OCI-LY7 (cell line): ENCODE data around the gene LY6G6C. TPM values are rescaled to one million over a fixed set of nuclear protein-coding genes. Genes with fewer than 3 reads are reported as not detected.

Experiments used
- BruUV-seq: library from RNA; stranded (reverse); fragments of 400-500 nt; replicated peaks from 2 replicates; lab custom pipeline; 2021; lab: Mats Ljungman, UMichigan
- CTCF ChIA-PET: fragments of 300-600 bp; sonication (Branson Sonifier 250); formaldehyde crosslinking; loops from one replicate; lab custom pipeline; 2022; ENCODE audit warnings: antibody characterized with exemption; ENCODE audit not compliant: unreplicated experiment; lab: Charles Lee
- POLR2A ChIA-PET: fragments of 300-600 bp; sonication (Branson Sonifier 250); formaldehyde crosslinking; loops from one replicate; lab custom pipeline; 2022; ENCODE audit warnings: antibody characterized with exemption; lab: Charles Lee
- DNase-seq: peaks from one replicate; pipeline ENCODE4 v3.0.0-alpha.2; 2015; ENCODE audit warnings: low spot score
- H2AFZ ChIP-seq: fragments of 200-600 bp; sonication (generic), shearing (Covaris generic); 2 replicates; pipeline ENCODE4 v1.6.1; 2014; ENCODE audit warnings: mild to moderate bottlenecking, antibody characterized with exemption, low read length, moderate library complexity
- H3K27ac ChIP-seq: fragments of 200-600 bp; sonication (generic); 2 replicates; pipeline ENCODE4 v1.5.1; 2014; ENCODE audit warnings: mixed run types, low read depth, mild to moderate bottlenecking, moderate library complexity, low read length, inconsistent platforms; ENCODE audit not compliant: poor library complexity, severe bottlenecking
- H3K36me3 ChIP-seq: fragments of 200-600 bp; sonication (generic); 2 replicates; pipeline ENCODE4 v1.6.1; 2014; ENCODE audit warnings: mild to moderate bottlenecking, antibody characterized with exemption, low read length, moderate library complexity, mixed read lengths; ENCODE audit not compliant: insufficient read depth
- H3K4me1 ChIP-seq: fragments of 200-600 bp; sonication (generic); 2 replicates; pipeline ENCODE4 v1.5.1; 2014; ENCODE audit warnings: mild to moderate bottlenecking, low read length; ENCODE audit not compliant: insufficient read depth, poor library complexity, severe bottlenecking
- H3K4me2 ChIP-seq: fragments of 200-600 bp; sonication (generic); 2 replicates; pipeline ENCODE4 v1.6.1; 2014; ENCODE audit warnings: mild to moderate bottlenecking, low read length
- H3K4me3 ChIP-seq: fragments of 200-600 bp; sonication (generic); 2 replicates; pipeline ENCODE4 v1.5.1; 2014; ENCODE audit warnings: mild to moderate bottlenecking, low read depth, low read length; ENCODE audit not compliant: poor library complexity, severe bottlenecking
- H3K79me2 ChIP-seq: fragments of 200-600 bp; sonication (generic); 2 replicates; pipeline ENCODE4 v1.6.1; 2016; ENCODE audit warnings: low read depth, mild to moderate bottlenecking, low read length, moderate library complexity, mixed read lengths; ENCODE audit not compliant: insufficient read depth
- H3K9me2 ChIP-seq: fragments of 200-600 bp; sonication (generic); 2 replicates; pipeline ENCODE4 v1.6.1; 2016; ENCODE audit warnings: mild to moderate bottlenecking, low read length, mixed read lengths; ENCODE audit not compliant: insufficient read depth
- H3K9me3 ChIP-seq: fragments of 200-600 bp; sonication (generic); 2 replicates; pipeline ENCODE4 v1.6.1; 2014; ENCODE audit warnings: mild to moderate bottlenecking, mixed run types, low read length, mixed read lengths
- H4K20me1 ChIP-seq: fragments of 200-600 bp; sonication (generic); 2 replicates; pipeline ENCODE4 v1.6.1; 2014; ENCODE audit warnings: mild to moderate bottlenecking, antibody characterized with exemption, low read length, moderate library complexity, mixed read lengths; ENCODE audit not compliant: insufficient read depth
- CTCF ChIP-seq: fragments of 200-600 bp; sonication (generic); conservative IDR thresholded peaks from 2 replicates; pipeline ENCODE4 v1.5.1; 2014; ENCODE audit warnings: mild to moderate bottlenecking, antibody characterized with exemption, low read length, moderate library complexity, mixed read lengths
- EZH2phosphoT487 ChIP-seq: fragments of 200-600 bp; sonication (generic); IDR thresholded peaks from 2 replicates; pipeline ENCODE4 v1.6.1; 2018; ENCODE audit warnings: low read depth, borderline replicate concordance, mild to moderate bottlenecking, mixed run types, antibody characterized with exemption, low read length, moderate library complexity, mixed read lengths
- intact Hi-C: fragments of 100-400 bp; cut with micrococcal nuclease; formaldehyde crosslinking; loops from one replicate; pipeline ENCODE4 v1.10.0; 2022; ENCODE audit not compliant: unreplicated experiment
- total RNA-seq, 2 experiments: library from RNA; depleted of rRNA in 1 of 2; stranded (reverse); fragments of >200 nt in 1 of 2; shearing (Covaris generic) in 1 of 2; gene quantifications; 2 replicates each; pipeline ENCODE4 v1.2.3, GENCODE V29; 2014 to 2022

The LY6G6C gene
- total RNA-seq, 2 experiments from 2014 or later: not detected

- H3K4me2 ChIP-seq: no peak overlapping the region
- no peak overlapping the region for H2AFZ ChIP-seq
- TF ChIP-seq EZH2phosphoT487 (no peak), CTCF (no peak)
- intact Hi-C loops: no loop called here
- CTCF ChIA-PET: no interaction called here
- no peaks in the 10 kb centered on the region for H3K9me2 ChIP-seq
- no peaks in the 10 kb centered on the region for H4K20me1 ChIP-seq
- POLR2A ChIA-PET: interaction anchor here (1.0 kb wide), 1 partner anchor 14 kb away, joined by 3 read pairs; no protein-coding TSS in a partner anchor
- no peaks in the 10 kb centered on the region for H3K36me3 ChIP-seq
- H3K27ac ChIP-seq: no peak overlapping the region
- DNase-seq: no peak
- H3K79me2 ChIP-seq: no peaks in the 10 kb centered on the region
- peaks cover 10% of the 10 kb centered on the region for H3K4me1 ChIP-seq
- no peaks in the 10 kb centered on the region for H3K9me3 ChIP-seq
- H3K4me3 ChIP-seq: no peak overlapping the region
- BruUV-seq: no TSS peak
Measured at GRCh38 chr6:31713465-31713864, 8.1 kb downstream of the LY6G6C start.

- POLR2A ChIA-PET: no interaction called here
- Histone ChIP-seq H3K4me3 (no peak overlapping the region), H3K9me3 (no peaks in the 10 kb centered on the region)
Measured at GRCh38 chr6:31712296-31712695, 9.2 kb downstream of the LY6G6C start.

More at GRCh38 chr6:31712296-31712695, 9.2 kb downstream of the LY6G6C start:
- Histone ChIP-seq H3K4me2 (no peak overlapping the region), H3K36me3 (no peaks in the 10 kb centered on the region), H3K27ac (no peak overlapping the region), H2AFZ (no peak overlapping the region), H3K79me2 (no peaks in the 10 kb centered on the region), H3K4me1 (peaks cover 10% of the 10 kb centered on the region), H4K20me1 (no peaks in the 10 kb centered on the region), H3K9me2 (no peaks in the 10 kb centered on the region)
- CTCF ChIA-PET: interaction anchor here (1.0 kb wide), 1 partner anchor 46 kb away, joined by 3 read pairs; no protein-coding TSS in a partner anchor
- TF ChIP-seq EZH2phosphoT487 (no peak), CTCF (peak; percentile 30; the same call in 1 of the 2 replicates)
- DNase-seq: no peak
- BruUV-seq: no TSS peak
- intact Hi-C loops: no loop called here
